MV-4-11 (cell line): ENCODE data around the gene TEPSIN.

ENCODE experiments used
- DNase-seq: peaks from one replicate; lab custom pipeline; 2025; lab: John Stamatoyannopoulos, UW

The TEPSIN gene

GRCh38 chr17:81238815-81239713 lies at the start of gene TEPSIN, which contains the start of gene NDUFAF8:
Gene TEPSIN (minus strand): TSS chr17:81239055. CDS start chr17:81239033, 22 bp downstream.
Gene NDUFAF8 (plus strand): TSS chr17:81239318. CDS start chr17:81239364, 46 bp downstream.
- DNase-seq = peak; percentile 100

GRCh38 chr17:81287741-81288430 lies 49.0 kb upstream of the TEPSIN start:
- DNase-seq = peak; percentile 73

- no peak for DNase-seq
Measured at GRCh38 chr17:81287152-81287551, 48.3 kb upstream of the TEPSIN start.

GRCh38 chr17:81286491-81287145 lies 47.8 kb upstream of the TEPSIN start:
- no peak for DNase-seq

GRCh38 chr17:81285894-81286293 lies 47.0 kb upstream of the TEPSIN start:
- no peak for DNase-seq

- peak; percentile 85 for DNase-seq
Measured at GRCh38 chr17:81285179-81285878, 46.5 kb upstream of the TEPSIN start.

GRCh38 chr17:81282876-81283275 lies 44.0 kb upstream of the TEPSIN start:
- DNase-seq = no peak

GRCh38 chr17:81282141-81282540 lies 43.3 kb upstream of the TEPSIN start:
- no peak for DNase-seq

- no peak for DNase-seq
Measured at GRCh38 chr17:81280571-81280970, 41.7 kb upstream of the TEPSIN start.

- DNase-seq = no peak
Measured at GRCh38 chr17:81279278-81280275, 40.7 kb upstream of the TEPSIN start.

GRCh38 chr17:81278831-81279230 lies 40.0 kb upstream of the TEPSIN start:
- no peak for DNase-seq

- no peak for DNase-seq
Measured at GRCh38 chr17:81277946-81278693, 39.3 kb upstream of the TEPSIN start.

GRCh38 chr17:81277421-81277820 lies 38.6 kb upstream of the TEPSIN start:
- DNase-seq = no peak

- no peak for DNase-seq
Measured at GRCh38 chr17:81276781-81277180, 37.9 kb upstream of the TEPSIN start.

- DNase-seq = no peak
Measured at GRCh38 chr17:81274471-81274855, 35.6 kb upstream of the TEPSIN start.

GRCh38 chr17:81273698-81274470 lies 35.0 kb upstream of the TEPSIN start:
- no peak for DNase-seq

GRCh38 chr17:81272616-81273015 lies 33.8 kb upstream of the TEPSIN start:
- DNase-seq = no peak

GRCh38 chr17:81271226-81271625 lies 32.4 kb upstream of the TEPSIN start:
- DNase-seq = no peak

- DNase-seq = peak; percentile 9
Measured at GRCh38 chr17:81270279-81270678, 31.4 kb upstream of the TEPSIN start.
